HepG2 (cell line): ENCODE results near the gene LDAH. TPM values are rescaled to one million over a fixed set of nuclear protein-coding genes. Genes with fewer than 3 reads are reported as not detected.

ENCODE experiments used
- ATAC-seq: fragments of 200-7000 bp; cut with Tn5 transposase; 3 replicates; pipeline ENCODE4 v1.9.1; 2020; ENCODE audit warnings: mild to moderate bottlenecking, moderate library complexity
- BruUV-seq: library from RNA; stranded (reverse); fragments of 400-500 nt; replicated peaks from 2 replicates; lab custom pipeline; 2021; lab: Mats Ljungman, UMichigan
- CTCF ChIA-PET: fragments of 300-600 bp; formaldehyde crosslinking; extraction: SDS; loops from one replicate; lab custom pipeline; 2021; ENCODE audit warnings: low total read pairs, inconsistent platforms, low intra/inter-chr PET ratio; lab: Yijun Ruan, JAX
- POLR2A ChIA-PET: fragments of 350-600 bp; sonication (Branson Sonifier 250); formaldehyde crosslinking; loops from one replicate; lab custom pipeline; 2020; ENCODE audit warnings: antibody characterized with exemption, inconsistent platforms; lab: Yijun Ruan, JAX
- DNase-seq: peaks from one replicate; pipeline ENCODE4 v3.0.0-alpha.2; 2015; ENCODE audit warnings: low spot score
- FAIRE-seq: peaks from 3 replicates; lab custom pipeline; 2011; peaks lifted over from hg19 to GRCh38; lab: Jason Lieb, UNC
- H2AFZ ChIP-seq: one replicate; pipeline ENCODE4 v1.6.1; 2011; ENCODE audit warnings: low read length, inconsistent platforms
- H3K27ac ChIP-seq: fragments of 300-600 bp; 3 replicates; pipeline ENCODE4 v1.8.0; 2011; ENCODE audit warnings: mixed run types, mild to moderate bottlenecking, mixed read lengths, low read length, inconsistent platforms; ENCODE audit not compliant: insufficient read depth; ENCODE audit errors: extremely low read length
- H3K27me3 ChIP-seq, 2 experiments: fragments of 200-600 bp in 1 of 2; 2 replicates in 1 of 2; 3 replicates in 1 of 2; pipeline versions ENCODE4 v1.6.0 to v1.8.0; 2011; ENCODE audit warnings: low read length in 2 of 2, mild to moderate bottlenecking in 2 of 2, moderate library complexity in 2 of 2, inconsistent platforms in 1 of 2; ENCODE audit not compliant: insufficient read depth in 2 of 2, control insufficient read depth in 1 of 2
- H3K36me3 ChIP-seq, 2 experiments: fragments of 200-600 bp in 1 of 2; replicated peaks in 1 of 2; 2 replicates in 1 of 2; 3 replicates in 1 of 2; pipeline versions ENCODE4 v1.5.1 to v1.8.0; 2011; ENCODE audit warnings: low read length in 2 of 2, inconsistent platforms in 1 of 2; ENCODE audit not compliant: insufficient read depth in 2 of 2, control insufficient read depth in 1 of 2
- H3K4me1 ChIP-seq: 2 replicates; pipeline ENCODE4 v1.5.1; 2012; ENCODE audit warnings: low read length, inconsistent platforms; ENCODE audit not compliant: insufficient read depth
- H3K4me2 ChIP-seq: 2 replicates; pipeline ENCODE4 v1.6.0; 2011; ENCODE audit warnings: low read depth, low read length, inconsistent platforms
- H3K4me3 ChIP-seq, 3 experiments: fragments of 200-600 bp in 1 of 3; sonication (generic), shearing (Covaris generic) in 1 of 3; replicated peaks in 1 of 3; 2 replicates each; pipeline ENCODE4 v1.5.1; 2011 to 2016; ENCODE audit warnings: low read length in 3 of 3, inconsistent platforms in 2 of 3, low read depth in 2 of 3, mild to moderate bottlenecking in 2 of 3, control low read depth in 1 of 3, mixed read lengths in 1 of 3; ENCODE audit not compliant: insufficient read depth in 1 of 3
- H3K79me2 ChIP-seq: one replicate; pipeline ENCODE4 v1.6.1; 2011; ENCODE audit warnings: low read length, inconsistent platforms; ENCODE audit not compliant: insufficient read depth
- H3K9ac ChIP-seq: 2 replicates; pipeline ENCODE4 v1.6.0; 2011; ENCODE audit warnings: mild to moderate bottlenecking, low read depth, low read length, inconsistent platforms; ENCODE audit not compliant: insufficient read depth
- H3K9me3 ChIP-seq: 2 replicates; pipeline ENCODE4 v1.5.1; 2012; ENCODE audit warnings: mild to moderate bottlenecking, low read length
- H4K20me1 ChIP-seq: 2 replicates; pipeline ENCODE4 v1.6.0; 2011; ENCODE audit warnings: inconsistent platforms, mild to moderate bottlenecking, low read length, moderate library complexity; ENCODE audit not compliant: insufficient read depth
- CAMTA2 ChIP-seq: sonication (generic); formaldehyde crosslinking; IDR thresholded peaks from 2 replicates; pipeline ENCODE4 v1.4.0; 2020; ENCODE audit warnings: mild to moderate bottlenecking, missing genetic modification reagents, borderline replicate concordance
- GABPA ChIP-seq, 2 experiments: IDR thresholded peaks; 2 replicates each; pipeline ENCODE4 v1.6.1; 2011 to 2016; ENCODE audit warnings: low read depth in 2 of 2, low read length in 1 of 2, missing biosample characterization in 1 of 2, missing genetic modification characterization in 1 of 2
- NFATC3 ChIP-seq: sonication (generic); formaldehyde crosslinking; IDR thresholded peaks from 2 replicates; pipeline ENCODE4 v1.5.1; 2020; ENCODE audit warnings: mild to moderate bottlenecking, missing genetic modification reagents
- SAFB2 ChIP-seq: sonication (generic); formaldehyde crosslinking; IDR thresholded peaks from 2 replicates; pipeline ENCODE4 v1.5.1; 2020; ENCODE audit warnings: missing genetic modification reagents, low read depth, mild to moderate bottlenecking, borderline replicate concordance
- ZNF224 ChIP-seq: sonication (generic); formaldehyde crosslinking; IDR thresholded peaks from 2 replicates; pipeline ENCODE4 v1.5.0; 2020; ENCODE audit warnings: mild to moderate bottlenecking, missing genetic modification reagents
- ZNF335 ChIP-seq: sonication (generic); formaldehyde crosslinking; IDR thresholded peaks from 2 replicates; pipeline ENCODE4 v1.4.0; 2020; ENCODE audit warnings: missing genetic modification reagents
- ZNF510 ChIP-seq: sonication (generic); formaldehyde crosslinking; IDR thresholded peaks from 2 replicates; pipeline ENCODE4 v1.4.0; 2020; ENCODE audit warnings: low read depth, mild to moderate bottlenecking, missing genetic modification reagents
- ZNF879 ChIP-seq: sonication (generic); formaldehyde crosslinking; IDR thresholded peaks from 2 replicates; pipeline ENCODE4 v1.8.1; 2023; ENCODE audit warnings: missing genetic modification reagents
- ZNF883 ChIP-seq: sonication (generic); formaldehyde crosslinking; IDR thresholded peaks from 2 replicates; pipeline ENCODE4 v1.5.1; 2020; ENCODE audit warnings: mild to moderate bottlenecking, missing genetic modification reagents; ENCODE audit errors: not compliant biosample characterization
- ZSCAN21 ChIP-seq: sonication (generic); formaldehyde crosslinking; IDR thresholded peaks from 2 replicates; pipeline ENCODE4 v1.8.0; 2022; ENCODE audit warnings: mild to moderate bottlenecking, missing genetic modification reagents, moderate library complexity, borderline replicate concordance
- WGBS: methylation state at CpG from one replicate; pipeline ENCODE4 v1.1.6; 2017; ENCODE audit warnings: low lambda C conversion rate; 5-methylcytosine and 5-hydroxymethylcytosine counted together
- in situ Hi-C: cut with HindIII; loops from 2 replicates; pipeline ENCODE4 v1.10.0; 2017; ENCODE audit warnings: low pct_unique_long_range_greater_than_20kb; ENCODE audit not compliant: extremely low pct_ligation_motif_present
- intact Hi-C: fragments of 100-400 bp; cut with micrococcal nuclease; formaldehyde crosslinking; loops from one replicate; pipeline ENCODE4 v1.10.0; 2022; ENCODE audit not compliant: unreplicated experiment
- polyA plus RNA-seq, 8 experiments: library from polyadenylated mRNA; depleted of rRNA in 3 of 8; stranded (reverse) in 7 of 8; unstranded in 1 of 8; fragments of >200 nt; fragmentation: Illumina TruSeq in 4 of 8; extraction: Trizol in 4 of 8; gene quantifications; 2 replicates each; pipeline versions ENCODE4 v1.2.1 to v1.2.3, GENCODE V29; 2011 to 2016; ENCODE audit warnings: low read depth in 4 of 8, missing spikeins in 1 of 8, mixed read lengths in 1 of 8; ENCODE audit not compliant: insufficient read depth in 1 of 8
- total RNA-seq, 5 experiments: library from RNA; depleted of rRNA; stranded (reverse); fragments of >200 nt; fragmentation: Illumina TruSeq; extraction: Trizol; gene quantifications; 2 replicates each; pipeline ENCODE4 v1.2.3, GENCODE V29; 2016; ENCODE audit warnings: low read depth in 1 of 5
- TF ChIP-seq, protein P1 (sequence below): sonication (generic); formaldehyde crosslinking; IDR thresholded peaks from 2 replicates; pipeline ENCODE4 v1.8.0; 2022; ENCODE audit warnings: missing genetic modification reagents, mild to moderate bottlenecking, inconsistent platforms, borderline replicate concordance
- TF ChIP-seq, protein P2 (sequence below): sonication (generic); formaldehyde crosslinking; IDR thresholded peaks from 2 replicates; pipeline ENCODE4 v1.4.0; 2020; ENCODE audit warnings: missing genetic modification reagents

Gene LDAH
- total and polyA plus RNA-seq, 2 of the 13 experiments (the other 11 are each of a cell fraction or from before 2014, with no cell fraction given) = 28.8 to 46.2 TPM

DNA sequence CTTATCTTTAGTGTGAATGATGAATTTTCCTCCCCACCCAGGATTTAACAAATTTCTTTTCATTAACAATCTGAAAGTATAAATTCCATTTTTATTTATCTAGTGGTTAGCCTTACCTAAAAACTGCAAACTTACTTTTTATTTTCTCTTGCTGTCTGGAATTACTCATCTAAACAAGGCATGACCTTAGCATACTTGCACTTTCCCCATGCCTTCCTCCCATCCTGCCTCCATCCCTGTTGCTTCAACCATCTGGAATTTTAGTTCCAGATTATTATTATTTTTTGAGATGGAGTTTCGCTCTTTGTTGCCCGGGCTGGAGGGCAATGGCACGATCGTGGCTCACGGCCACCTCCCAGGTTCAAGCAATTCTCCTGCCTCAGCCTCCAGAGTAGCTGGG, 120.3 kb downstream of the LDAH start (continued):
- TF ChIP-seq ZSCAN21 (CRISPR knock-in tag) = no peak
- no peak for TF ChIP-seq ZNF879 (CRISPR knock-in tag)

DNA sequence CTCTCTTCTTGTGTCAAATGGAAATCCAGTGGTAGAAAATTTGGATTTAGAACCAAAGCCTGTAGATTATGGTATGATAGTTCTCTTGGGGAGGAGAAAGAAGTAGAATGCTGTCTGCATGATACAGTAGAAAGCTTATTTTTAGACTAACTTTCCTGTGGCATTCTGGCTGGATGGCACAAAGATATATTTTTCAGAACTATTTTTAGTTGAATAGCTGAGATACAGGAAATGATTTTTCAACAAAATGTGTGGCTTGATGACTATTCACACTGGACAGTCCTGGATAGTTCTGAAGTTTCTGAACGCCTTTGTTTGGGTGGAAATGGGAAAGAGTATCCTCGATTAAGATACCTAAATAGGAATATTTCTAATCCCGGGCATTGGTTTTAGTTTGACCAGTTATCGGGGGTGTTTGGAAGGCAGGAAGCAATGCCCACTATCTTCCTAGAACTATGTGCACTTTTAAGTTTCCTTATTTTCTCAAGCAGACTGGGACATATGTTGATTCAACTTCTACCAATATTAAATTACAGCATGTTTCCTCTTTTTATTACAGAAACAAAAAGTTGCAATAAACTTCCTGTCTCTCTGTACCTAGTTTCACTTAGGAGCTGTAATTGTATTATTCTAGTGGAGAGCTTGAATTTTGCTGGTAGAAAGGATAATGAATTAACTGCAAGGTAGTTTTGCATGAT, 123.8 kb downstream of the LDAH start:
- WGBS = 92% methylated on average over 4 of the region's 4 CpGs
- no peak for ATAC-seq
- TSS peak; percentile 15 for BruUV-seq
- ChIA-PET POLR2A (no interaction called here), CTCF (no interaction called here)
- Histone ChIP-seq H2AFZ (no peak overlapping the region), H3K79me2 (no peaks in the 10 kb centered on the region), H3K4me2 (no peak overlapping the region), H3K36me3 (peaks cover 2 to 26% of the 10 kb centered on the region in 2 experiments; a peak in 4 of 5 replicates), H4K20me1 (no peaks in the 10 kb centered on the region), H3K27ac (no peak overlapping the region), H3K4me3 (no peak overlapping the region), H3K4me1 (peaks cover 15% of the 10 kb centered on the region), H3K9ac (no peak overlapping the region), H3K9me3 (no peaks in the 10 kb centered on the region), H3K27me3 (no peaks in the 10 kb centered on the region)
- in situ Hi-C loops = no loop called here
- TF ChIP-seq SAFB2 (CRISPR knock-in tag) = no peak
- no peak for TF ChIP-seq ZNF510 (CRISPR knock-in tag)
- TF ChIP-seq, protein P1, sequence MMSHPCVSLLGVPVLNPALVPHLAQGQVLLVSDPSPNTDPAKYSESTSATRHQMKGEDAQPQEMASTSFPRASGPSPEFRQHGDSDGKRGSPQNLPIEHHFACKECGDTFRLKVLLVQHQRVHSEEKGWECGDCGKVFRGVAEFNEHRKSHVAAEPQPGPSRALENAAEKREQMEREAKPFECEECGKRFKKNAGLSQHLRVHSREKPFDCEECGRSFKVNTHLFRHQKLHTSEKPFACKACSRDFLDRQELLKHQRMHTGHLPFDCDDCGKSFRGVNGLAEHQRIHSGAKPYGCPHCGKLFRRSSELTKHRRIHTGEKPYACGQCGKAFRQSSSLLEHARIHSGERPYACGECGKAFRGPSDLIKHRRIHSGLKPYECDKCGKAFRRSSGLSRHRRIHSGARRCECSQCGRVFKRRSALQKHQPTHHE (CRISPR knock-in tag) = no peak
- no peak for TF ChIP-seq ZNF883 (CRISPR knock-in tag)
- TF ChIP-seq GABPA (IDR thresholded peaks at IDR 0.05; ENCODE audit: low read depth, low read length) = no peak
- TF ChIP-seq GABPA (CRISPR knock-in tag; IDR thresholded peaks at IDR 0.05; ENCODE audit: low read depth) = no peak
- no peak for TF ChIP-seq ZNF224
- no peak for TF ChIP-seq NFATC3 (CRISPR knock-in tag)
- TF ChIP-seq ZNF335 (CRISPR knock-in tag) = no peak
- TF ChIP-seq, protein P2, sequence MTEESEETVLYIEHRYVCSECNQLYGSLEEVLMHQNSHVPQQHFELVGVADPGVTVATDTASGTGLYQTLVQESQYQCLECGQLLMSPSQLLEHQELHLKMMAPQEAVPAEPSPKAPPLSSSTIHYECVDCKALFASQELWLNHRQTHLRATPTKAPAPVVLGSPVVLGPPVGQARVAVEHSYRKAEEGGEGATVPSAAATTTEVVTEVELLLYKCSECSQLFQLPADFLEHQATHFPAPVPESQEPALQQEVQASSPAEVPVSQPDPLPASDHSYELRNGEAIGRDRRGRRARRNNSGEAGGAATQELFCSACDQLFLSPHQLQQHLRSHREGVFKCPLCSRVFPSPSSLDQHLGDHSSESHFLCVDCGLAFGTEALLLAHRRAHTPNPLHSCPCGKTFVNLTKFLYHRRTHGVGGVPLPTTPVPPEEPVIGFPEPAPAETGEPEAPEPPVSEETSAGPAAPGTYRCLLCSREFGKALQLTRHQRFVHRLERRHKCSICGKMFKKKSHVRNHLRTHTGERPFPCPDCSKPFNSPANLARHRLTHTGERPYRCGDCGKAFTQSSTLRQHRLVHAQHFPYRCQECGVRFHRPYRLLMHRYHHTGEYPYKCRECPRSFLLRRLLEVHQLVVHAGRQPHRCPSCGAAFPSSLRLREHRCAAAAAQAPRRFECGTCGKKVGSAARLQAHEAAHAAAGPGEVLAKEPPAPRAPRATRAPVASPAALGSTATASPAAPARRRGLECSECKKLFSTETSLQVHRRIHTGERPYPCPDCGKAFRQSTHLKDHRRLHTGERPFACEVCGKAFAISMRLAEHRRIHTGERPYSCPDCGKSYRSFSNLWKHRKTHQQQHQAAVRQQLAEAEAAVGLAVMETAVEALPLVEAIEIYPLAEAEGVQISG (CRISPR knock-in tag) = no peak
- no peak for TF ChIP-seq CAMTA2
- FAIRE-seq = peak; percentile 30
- no peak for DNase-seq
- intact Hi-C loops = no loop called here
